Measurements from ENCODE around the gene BLM. TPM values are rescaled to one million over a fixed set of nuclear protein-coding genes. Genes with fewer than 3 reads are reported as not detected.

BLM gene
- total and polyA plus RNA-seq, 8 donors: 1.1 to 10.5 (median 2.6) TPM

DNA sequence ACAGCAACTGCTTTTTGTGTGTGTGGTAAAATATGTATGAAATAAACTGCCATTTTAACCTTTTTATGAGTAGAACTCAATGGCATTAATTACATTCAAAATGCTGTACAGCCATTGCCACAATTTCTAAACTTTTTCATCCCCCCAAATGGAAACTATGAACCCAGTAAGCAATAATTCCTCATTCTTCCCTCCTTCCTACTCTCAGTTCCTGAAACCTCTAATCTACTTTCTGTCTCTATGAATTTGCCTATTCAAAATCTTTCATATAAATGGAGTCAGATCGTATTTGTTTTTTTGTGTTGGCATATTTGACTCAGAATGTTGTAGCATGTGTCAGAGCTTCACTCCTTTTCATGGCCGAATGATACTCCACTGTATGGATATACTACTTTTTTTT, 5.3 kb upstream of the BLM start:
- no peak overlapping the region for H3K4me3 ChIP-seq
- intact Hi-C loops (cut with DNase I; ENCODE audit: low total_unique reads): no loop called here
- H3K27ac ChIP-seq: no peak overlapping the region
- TF ChIP-seq POLR2A (IDR thresholded peaks at IDR 0.05) (no peak), POLR2AphosphoS5 (IDR thresholded peaks at IDR 0.05) (no peak), EP300 (IDR thresholded peaks at IDR 0.05) (no peak)
- TF ChIP-seq, protein P1, sequence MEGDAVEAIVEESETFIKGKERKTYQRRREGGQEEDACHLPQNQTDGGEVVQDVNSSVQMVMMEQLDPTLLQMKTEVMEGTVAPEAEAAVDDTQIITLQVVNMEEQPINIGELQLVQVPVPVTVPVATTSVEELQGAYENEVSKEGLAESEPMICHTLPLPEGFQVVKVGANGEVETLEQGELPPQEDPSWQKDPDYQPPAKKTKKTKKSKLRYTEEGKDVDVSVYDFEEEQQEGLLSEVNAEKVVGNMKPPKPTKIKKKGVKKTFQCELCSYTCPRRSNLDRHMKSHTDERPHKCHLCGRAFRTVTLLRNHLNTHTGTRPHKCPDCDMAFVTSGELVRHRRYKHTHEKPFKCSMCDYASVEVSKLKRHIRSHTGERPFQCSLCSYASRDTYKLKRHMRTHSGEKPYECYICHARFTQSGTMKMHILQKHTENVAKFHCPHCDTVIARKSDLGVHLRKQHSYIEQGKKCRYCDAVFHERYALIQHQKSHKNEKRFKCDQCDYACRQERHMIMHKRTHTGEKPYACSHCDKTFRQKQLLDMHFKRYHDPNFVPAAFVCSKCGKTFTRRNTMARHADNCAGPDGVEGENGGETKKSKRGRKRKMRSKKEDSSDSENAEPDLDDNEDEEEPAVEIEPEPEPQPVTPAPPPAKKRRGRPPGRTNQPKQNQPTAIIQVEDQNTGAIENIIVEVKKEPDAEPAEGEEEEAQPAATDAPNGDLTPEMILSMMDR (IDR thresholded peaks at IDR 0.05): no peak
- DNase-seq: no peak
- H3K9me3 ChIP-seq: no peaks in the 10 kb centered on the region
- no peaks in the 10 kb centered on the region for H3K36me3 ChIP-seq
- H3K27me3 ChIP-seq: no peaks in the 10 kb centered on the region
- WGBS, 5 donors: 82 to 87% (median 84%) methylated on average over 2 of the region's 2 CpGs
- peaks cover 8 to 17% (median 15%) of the 10 kb centered on the region in 4 donors for H3K4me1 ChIP-seq

DNA sequence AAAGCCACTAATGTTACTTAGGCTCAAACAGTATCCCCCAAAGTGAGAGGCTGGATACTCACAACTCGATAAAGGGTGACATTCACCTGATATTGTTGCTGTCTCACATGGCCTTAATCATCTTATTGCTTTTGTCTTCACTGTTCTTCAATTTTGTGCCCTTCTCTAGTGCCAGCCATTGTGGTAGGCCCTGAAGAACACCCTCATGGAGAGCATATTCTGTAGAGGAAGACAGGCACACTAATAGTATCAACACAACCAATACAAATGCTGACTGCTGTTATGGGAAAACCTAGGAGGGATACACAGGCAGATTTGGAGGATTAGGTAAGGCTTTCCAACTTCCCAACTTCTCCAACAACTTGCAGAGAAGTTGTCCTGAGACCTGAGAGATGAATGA, 4.1 kb upstream of the BLM start:
- H3K4me3 ChIP-seq: no peak overlapping the region
- H3K4me1 ChIP-seq: peaks cover 14 to 26% (median 23%) of the 10 kb centered on the region in 4 donors
- H3K27me3 ChIP-seq: no peaks in the 10 kb centered on the region
- TF ChIP-seq, protein P1 (IDR thresholded peaks at IDR 0.05): no peak
- TF ChIP-seq EP300 (IDR thresholded peaks at IDR 0.05) (no peak), POLR2A (IDR thresholded peaks at IDR 0.05) (no peak), POLR2AphosphoS5 (IDR thresholded peaks at IDR 0.05) (no peak)
- no peaks in the 10 kb centered on the region for H3K9me3 ChIP-seq
- intact Hi-C loops (cut with DNase I; ENCODE audit: low total_unique reads): no loop called here
- 86 to 100% (median 93%) methylated on average over 1 of the region's 1 CpG for WGBS, 5 donors
- DNase-seq: no peak
- H3K36me3 ChIP-seq: no peaks in the 10 kb centered on the region
- H3K27ac ChIP-seq: no peak overlapping the region

DNA sequence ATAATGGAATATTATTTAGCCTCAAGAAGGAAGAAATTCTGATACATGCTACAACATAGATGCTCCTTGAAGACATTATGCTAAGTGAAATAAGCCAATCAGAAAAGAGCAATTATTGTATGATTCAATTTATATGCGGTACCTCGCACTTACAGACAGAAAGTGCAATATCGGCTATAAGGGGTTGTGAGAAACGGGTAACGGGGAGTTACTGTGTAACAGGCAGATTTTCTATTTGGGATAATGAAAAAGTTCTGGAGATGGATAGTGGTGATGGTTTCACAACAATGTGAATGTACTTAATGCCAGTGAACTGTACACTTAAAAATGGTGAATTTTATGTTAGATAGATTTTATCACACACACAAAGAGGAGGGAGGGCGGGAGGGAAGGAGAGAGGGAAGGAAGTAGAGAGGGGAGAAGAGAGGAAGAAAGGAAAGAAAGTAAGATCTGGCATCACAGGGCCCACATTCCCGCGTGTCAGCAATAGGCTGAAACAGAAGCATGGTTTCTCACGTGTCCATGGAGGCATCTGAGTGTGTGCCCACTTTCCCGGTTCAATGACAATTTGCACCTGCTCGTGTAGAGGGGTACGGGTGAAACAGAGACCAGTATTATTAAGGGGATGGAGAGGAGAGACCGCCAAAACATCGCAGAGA, 700 bp upstream of the BLM start:
- peak in 1 of 2 donors; percentile 9 for DNase-seq
- intact Hi-C loops (cut with DNase I; ENCODE audit: low total_unique reads): loop anchor here (5.0 kb wide), 1 partner anchor 166 kb away; the partner anchor contains the start of gene FES
- TF ChIP-seq EP300 (IDR thresholded peaks at IDR 0.05) (no peak), POLR2AphosphoS5 (IDR thresholded peaks at IDR 0.05) (no peak)
- TF ChIP-seq, protein P1 (IDR thresholded peaks at IDR 0.05): no peak
- 7 to 9% (median 9%) methylated on average over 14 of the region's 14 CpGs for WGBS, 5 donors
- no peaks in the 10 kb centered on the region for H3K9me3 ChIP-seq
- H3K27me3 ChIP-seq: no peaks in the 10 kb centered on the region
- peaks cover 10 to 22% (median 16%) of the 10 kb centered on the region in 4 donors for H3K4me1 ChIP-seq
- no peaks in the 10 kb centered on the region for H3K36me3 ChIP-seq
- H3K27ac ChIP-seq: peak overlapping the region; percentile 88 to 95 (median 91)
- peak overlapping the region; percentile 63 to 86 (median 78) for H3K4me3 ChIP-seq

DNA sequence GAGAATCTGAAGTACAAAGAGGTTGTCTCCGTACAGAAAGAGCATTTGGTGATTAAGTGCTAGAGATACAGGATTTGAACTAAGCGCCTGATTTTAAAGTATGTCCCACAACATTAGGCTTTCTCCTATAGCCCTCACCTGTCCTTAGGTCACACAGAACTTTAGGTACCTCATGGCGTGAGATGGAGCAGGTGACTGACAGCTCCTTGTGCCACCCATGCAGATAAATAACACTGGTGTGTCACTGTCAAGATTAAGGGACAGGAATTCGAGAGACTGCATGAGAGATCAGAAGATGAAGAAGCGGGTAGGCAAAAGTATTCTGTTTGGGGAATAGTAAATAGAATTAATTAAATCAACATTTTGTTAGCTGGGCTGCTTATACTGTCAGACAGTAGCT, 1.1 kb downstream of the BLM start:
- Histone ChIP-seq H3K4me1 (peaks cover 10 to 22% (median 16%) of the 10 kb centered on the region in 4 donors), H3K36me3 (no peaks in the 10 kb centered on the region), H3K27me3 (no peaks in the 10 kb centered on the region), H3K27ac (no peak overlapping the region), H3K4me3 (peak overlapping the region in 1 of 4 donors; percentile 86), H3K9me3 (no peaks in the 10 kb centered on the region)
- WGBS, 5 donors: 42 to 51% (median 43%) methylated on average over 5 of the region's 5 CpGs
- no peak for DNase-seq
- no peak for TF ChIP-seq POLR2AphosphoS5 (IDR thresholded peaks at IDR 0.05)
- TF ChIP-seq EP300 (IDR thresholded peaks at IDR 0.05): no peak
- TF ChIP-seq POLR2A (IDR thresholded peaks at IDR 0.05): no peak
- TF ChIP-seq, protein P1 (IDR thresholded peaks at IDR 0.05): no peak
- intact Hi-C loops (cut with DNase I; ENCODE audit: low total_unique reads): loop anchor here (5.0 kb wide), 1 partner anchor 164 kb away; the partner anchor contains the start of gene FES
